ENCODE measurements around the gene CFAP20DC. TPM values are rescaled to one million over a fixed set of nuclear protein-coding genes. Genes with fewer than 3 reads are reported as not detected.
"Not testable (repeated sequence)": the region's sequence is repeated elsewhere in the genome, so short reads cannot be mapped to it uniquely, and the experiment has no call there.

Gene CFAP20DC
- total RNA-seq (2014; rRNA removed; shearing (Covaris generic); ENCODE audit: low replicate concordance), result 0.11 TPM in 1 of 2 replicates, not detected in the other

DNA sequence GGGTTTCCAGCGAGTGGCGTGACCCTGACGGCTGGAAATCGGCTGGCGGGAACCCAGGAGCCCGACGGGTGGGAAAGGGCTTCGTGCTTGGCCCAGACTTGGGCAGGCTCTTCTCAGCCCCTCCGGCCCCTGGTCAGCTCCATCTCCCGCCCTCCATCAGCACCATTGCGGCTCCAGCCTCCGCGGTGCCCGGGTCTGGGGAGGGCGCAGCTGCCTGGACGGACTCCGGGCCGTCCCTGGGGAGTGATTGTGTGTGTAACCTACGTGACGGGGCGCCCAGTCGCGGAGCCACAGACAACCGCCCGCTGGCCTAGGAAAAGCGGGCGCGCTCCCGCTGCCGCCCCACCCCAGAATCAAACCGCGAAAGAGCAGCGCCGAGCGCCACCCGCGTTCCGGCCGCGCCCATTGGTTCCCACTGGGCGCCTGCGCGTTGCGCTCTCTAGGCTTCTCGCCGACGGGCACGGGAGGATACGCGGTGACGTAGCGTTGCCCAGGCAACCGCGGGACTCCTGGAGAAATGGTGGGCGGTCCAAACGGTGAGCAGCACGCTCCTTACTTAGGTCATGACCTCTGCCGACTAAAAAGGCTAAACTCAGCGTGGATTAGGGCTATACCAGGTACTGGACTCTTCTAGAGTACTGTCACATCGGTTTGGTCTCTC is at the start of gene CFAP20DC:
TSS of gene CFAP20DC (minus strand) at position 355 of the 661 bp plus-strand sequence. CDS start 394 bp downstream, outside the sequence.
- peak within 1 kb of the TSS; percentile 68 for H3K4me2 ChIP-seq (ENCODE audit: low read depth, low read length, poor library complexity, severe bottlenecking)
- H2AFZ ChIP-seq (ENCODE audit: low read length), result peak within 1 kb of the TSS; percentile 71
- no peaks in the 10 kb centered on the region for H3K27me3 ChIP-seq (ENCODE audit: low read length)

DNA sequence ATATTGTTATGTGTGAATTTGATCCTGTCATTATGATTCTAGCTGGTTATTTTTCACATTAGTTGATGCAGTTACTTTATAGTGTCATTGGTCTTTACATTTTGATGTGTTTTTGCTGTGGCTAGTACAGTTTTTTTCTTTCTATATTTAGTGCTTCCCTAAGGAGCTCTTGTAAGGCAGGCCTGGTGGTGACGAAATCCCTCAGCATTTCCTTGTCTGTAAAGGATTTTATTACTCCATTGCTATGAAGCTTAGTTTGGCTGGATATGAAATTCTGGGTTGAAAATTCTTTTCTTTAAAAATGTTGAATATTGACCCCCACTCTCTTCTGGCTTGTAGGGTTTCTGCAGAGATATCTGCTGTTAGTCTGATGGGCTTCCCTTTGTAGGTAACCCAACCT is 48.7 kb upstream of the CFAP20DC start:
- H3K9me2 ChIP-seq (replicated peaks; ENCODE audit: insufficient read depth, low read length); H3K9ac ChIP-seq (ENCODE audit: low read length); H4K20me1 ChIP-seq (ENCODE audit: insufficient read depth, low read depth, low read length); H3K27me3 ChIP-seq (ENCODE audit: low read length); DNase-seq; H3K4me3 ChIP-seq (ENCODE audit: low read length); H3K27ac ChIP-seq (ENCODE audit: low read length); H3K36me3 ChIP-seq (ENCODE audit: insufficient read depth, low read length); H3K4me1 ChIP-seq (ENCODE audit: low read length); H3K9me3 ChIP-seq (ENCODE audit: low read length); H3K79me2 ChIP-seq (ENCODE audit: low read length); H3K4me2 ChIP-seq (ENCODE audit: low read depth, low read length, poor library complexity, severe bottlenecking); H2AFZ ChIP-seq (ENCODE audit: low read length): not testable (repeated sequence)

More for the DNA sequence above, at the start of gene CFAP20DC:
- Histone ChIP-seq H3K79me2 (ENCODE audit: low read length) (no peaks in the 10 kb centered on the region), H3K36me3 (ENCODE audit: insufficient read depth, low read length) (no peaks in the 10 kb centered on the region), H3K4me3 (ENCODE audit: low read length) (peak within 1 kb of the TSS; percentile 65), H3K9me3 (ENCODE audit: low read length) (no peaks in the 10 kb centered on the region), H3K4me1 (ENCODE audit: low read length) (peaks cover 10% of the 10 kb centered on the region), H3K9ac (ENCODE audit: low read length) (peak within 1 kb of the TSS; percentile 66), H4K20me1 (ENCODE audit: insufficient read depth, low read depth, low read length) (no peaks in the 10 kb centered on the region), H3K9me2 (replicated peaks; ENCODE audit: insufficient read depth, low read length) (no peaks in the 10 kb centered on the region), H3K27ac (ENCODE audit: low read length) (no peak within 1 kb of the TSS)
- peak; percentile 94 for DNase-seq

DNA sequence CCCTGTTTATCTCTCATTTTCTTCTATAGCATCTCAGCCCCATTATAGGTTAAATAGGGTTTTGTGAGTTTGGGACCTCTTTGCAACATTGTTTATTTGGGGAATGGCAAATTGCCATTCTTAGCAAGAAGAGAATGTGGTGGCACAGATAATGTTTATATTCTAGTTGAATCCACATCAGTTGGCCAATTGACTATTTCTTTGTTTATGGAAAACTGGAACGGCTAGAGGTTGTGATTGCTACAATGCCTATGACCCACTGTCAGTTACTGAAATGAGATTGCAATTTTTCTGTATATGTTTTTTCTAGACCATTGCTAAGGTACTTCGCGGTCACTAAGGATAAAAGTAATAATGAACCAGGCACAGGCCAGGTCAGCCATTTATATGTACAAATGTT is 44.6 kb upstream of the CFAP20DC start:
- H2AFZ ChIP-seq (ENCODE audit: low read length), result no peak overlapping the region
- no peaks in the 10 kb centered on the region for H3K4me1 ChIP-seq (ENCODE audit: low read length)
- H3K27ac ChIP-seq (ENCODE audit: low read length), result no peak overlapping the region
- DNase-seq, result no peak
- H3K4me3 ChIP-seq (ENCODE audit: low read length), result no peak overlapping the region
- no peak overlapping the region for H3K9ac ChIP-seq (ENCODE audit: low read length)
- no peaks in the 10 kb centered on the region for H3K36me3 ChIP-seq (ENCODE audit: insufficient read depth, low read length)
- no peaks in the 10 kb centered on the region for H3K79me2 ChIP-seq (ENCODE audit: low read length)
- H4K20me1 ChIP-seq (ENCODE audit: insufficient read depth, low read depth, low read length), result no peaks in the 10 kb centered on the region
- no peak overlapping the region for H3K4me2 ChIP-seq (ENCODE audit: low read depth, low read length, poor library complexity, severe bottlenecking)
- H3K9me3 ChIP-seq (ENCODE audit: low read length), result no peaks in the 10 kb centered on the region
- H3K27me3 ChIP-seq (ENCODE audit: low read length), result no peaks in the 10 kb centered on the region
- no peaks in the 10 kb centered on the region for H3K9me2 ChIP-seq (replicated peaks; ENCODE audit: insufficient read depth, low read length)

DNA sequence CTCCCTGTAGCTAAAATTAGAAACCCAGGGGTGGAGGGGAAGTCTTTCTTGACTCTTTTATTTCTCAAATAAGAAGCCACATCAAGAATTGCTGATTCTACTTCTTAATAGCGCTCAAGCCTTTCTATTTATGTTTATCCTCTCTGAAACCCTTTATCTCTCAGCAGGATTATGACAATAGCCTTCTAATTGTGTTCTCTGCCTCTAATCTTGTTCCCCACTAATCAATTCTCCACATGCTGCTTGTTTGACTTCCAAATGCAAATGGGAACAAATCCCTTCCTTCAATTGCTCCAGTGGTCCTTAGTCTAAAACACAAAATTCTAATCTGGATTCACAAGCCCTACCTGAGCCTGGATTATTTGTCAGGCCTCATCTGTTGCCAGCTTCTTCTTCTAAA is 43.7 kb upstream of the CFAP20DC start:
- no peaks in the 10 kb centered on the region for H3K4me1 ChIP-seq (ENCODE audit: low read length)
- DNase-seq, result no peak
- H3K4me2 ChIP-seq (ENCODE audit: low read depth, low read length, poor library complexity, severe bottlenecking), result no peak overlapping the region
- H3K79me2 ChIP-seq (ENCODE audit: low read length), result no peaks in the 10 kb centered on the region
- H3K9me2 ChIP-seq (replicated peaks; ENCODE audit: insufficient read depth, low read length), result no peaks in the 10 kb centered on the region
- no peak overlapping the region for H3K27ac ChIP-seq (ENCODE audit: low read length)
- no peaks in the 10 kb centered on the region for H3K36me3 ChIP-seq (ENCODE audit: insufficient read depth, low read length)
- no peak overlapping the region for H2AFZ ChIP-seq (ENCODE audit: low read length)
- no peaks in the 10 kb centered on the region for H4K20me1 ChIP-seq (ENCODE audit: insufficient read depth, low read depth, low read length)
- no peak overlapping the region for H3K9ac ChIP-seq (ENCODE audit: low read length)
- no peaks in the 10 kb centered on the region for H3K27me3 ChIP-seq (ENCODE audit: low read length)
- no peak overlapping the region for H3K4me3 ChIP-seq (ENCODE audit: low read length)
- H3K9me3 ChIP-seq (ENCODE audit: low read length), result no peaks in the 10 kb centered on the region

DNA sequence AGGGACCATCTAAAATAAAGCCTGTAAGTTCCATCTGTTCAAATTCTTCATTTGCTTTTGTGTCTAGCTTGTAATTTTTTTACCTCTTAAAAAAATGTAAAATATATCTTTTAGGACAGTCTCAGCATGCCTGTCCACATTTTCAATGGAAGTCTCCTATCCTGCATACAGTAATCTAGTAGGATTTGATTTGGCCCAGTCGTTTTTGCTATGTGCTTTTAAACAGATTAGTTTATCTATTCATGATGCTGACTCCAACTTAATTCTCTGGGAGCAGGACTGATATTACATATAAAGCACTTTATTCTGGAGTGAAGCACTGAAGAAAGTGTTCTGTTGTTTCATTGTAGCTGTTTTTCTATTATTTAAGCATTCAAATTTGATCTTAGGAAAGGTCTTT is 38.9 kb upstream of the CFAP20DC start:
- H3K4me3 ChIP-seq (ENCODE audit: low read length), result no peak overlapping the region
- no peaks in the 10 kb centered on the region for H4K20me1 ChIP-seq (ENCODE audit: insufficient read depth, low read depth, low read length)
- no peaks in the 10 kb centered on the region for H3K9me3 ChIP-seq (ENCODE audit: low read length)
- H3K9ac ChIP-seq (ENCODE audit: low read length), result no peak overlapping the region
- H3K4me1 ChIP-seq (ENCODE audit: low read length), result no peaks in the 10 kb centered on the region
- no peak overlapping the region for H3K4me2 ChIP-seq (ENCODE audit: low read depth, low read length, poor library complexity, severe bottlenecking)
- no peak overlapping the region for H3K27ac ChIP-seq (ENCODE audit: low read length)
- H3K79me2 ChIP-seq (ENCODE audit: low read length), result no peaks in the 10 kb centered on the region
- no peak overlapping the region for H2AFZ ChIP-seq (ENCODE audit: low read length)
- DNase-seq, result no peak
- no peaks in the 10 kb centered on the region for H3K27me3 ChIP-seq (ENCODE audit: low read length)
- no peaks in the 10 kb centered on the region for H3K9me2 ChIP-seq (replicated peaks; ENCODE audit: insufficient read depth, low read length)
- H3K36me3 ChIP-seq (ENCODE audit: insufficient read depth, low read length), result no peaks in the 10 kb centered on the region

DNA sequence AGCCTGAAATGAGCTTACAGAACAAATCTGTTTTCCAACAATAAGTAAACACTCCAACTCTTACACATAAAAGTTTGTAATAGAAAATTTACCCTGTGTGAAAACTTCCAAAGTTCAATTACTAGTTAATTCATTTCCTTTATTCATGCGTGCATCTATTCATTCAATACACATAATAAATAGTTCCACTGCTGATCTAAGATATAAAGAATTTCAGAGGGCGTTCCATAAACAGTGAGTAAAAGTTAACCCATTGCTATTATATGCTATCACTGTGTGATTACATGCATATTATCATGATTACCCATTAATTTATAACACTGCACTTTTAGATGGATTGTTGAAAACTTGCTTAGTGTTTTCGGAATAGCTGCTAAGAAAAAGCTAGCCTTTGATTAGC is 36.2 kb upstream of the CFAP20DC start:
- Histone ChIP-seq H3K9me2 (replicated peaks; ENCODE audit: insufficient read depth, low read length) (no peaks in the 10 kb centered on the region), H3K79me2 (ENCODE audit: low read length) (no peaks in the 10 kb centered on the region), H3K4me2 (ENCODE audit: low read depth, low read length, poor library complexity, severe bottlenecking) (no peak overlapping the region), H3K4me1 (ENCODE audit: low read length) (no peaks in the 10 kb centered on the region), H3K27ac (ENCODE audit: low read length) (no peak overlapping the region), H3K36me3 (ENCODE audit: insufficient read depth, low read length) (no peaks in the 10 kb centered on the region), H3K9me3 (ENCODE audit: low read length) (no peaks in the 10 kb centered on the region), H3K4me3 (ENCODE audit: low read length) (no peak overlapping the region), H4K20me1 (ENCODE audit: insufficient read depth, low read depth, low read length) (no peaks in the 10 kb centered on the region), H2AFZ (ENCODE audit: low read length) (no peak overlapping the region), H3K27me3 (ENCODE audit: low read length) (no peaks in the 10 kb centered on the region), H3K9ac (ENCODE audit: low read length) (no peak overlapping the region)
- no peak for DNase-seq

DNA sequence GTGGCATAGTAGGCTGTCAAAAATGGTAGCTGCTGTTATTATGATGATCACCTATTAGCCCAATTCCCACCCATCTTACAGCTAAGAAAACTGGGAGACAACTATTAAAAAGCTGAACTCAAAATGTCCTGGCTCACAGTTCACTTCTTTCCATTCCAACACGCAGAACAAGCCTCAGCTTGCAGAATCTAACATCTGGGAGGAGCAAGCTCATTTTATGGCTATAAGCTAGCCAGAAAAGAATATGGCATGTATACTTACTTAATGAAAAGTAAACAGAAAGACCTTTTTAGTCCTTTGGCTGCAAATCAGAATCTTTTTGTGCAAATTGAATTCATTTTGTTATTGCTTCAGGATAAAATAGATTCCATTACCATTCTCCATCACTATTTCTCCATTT is 34.8 kb upstream of the CFAP20DC start:
- no peaks in the 10 kb centered on the region for H4K20me1 ChIP-seq (ENCODE audit: insufficient read depth, low read depth, low read length)
- no peaks in the 10 kb centered on the region for H3K9me3 ChIP-seq (ENCODE audit: low read length)
- H2AFZ ChIP-seq (ENCODE audit: low read length), result no peak overlapping the region
- no peaks in the 10 kb centered on the region for H3K9me2 ChIP-seq (replicated peaks; ENCODE audit: insufficient read depth, low read length)
- DNase-seq, result no peak
- H3K9ac ChIP-seq (ENCODE audit: low read length), result no peak overlapping the region
- no peaks in the 10 kb centered on the region for H3K79me2 ChIP-seq (ENCODE audit: low read length)
- no peak overlapping the region for H3K4me2 ChIP-seq (ENCODE audit: low read depth, low read length, poor library complexity, severe bottlenecking)
- no peaks in the 10 kb centered on the region for H3K27me3 ChIP-seq (ENCODE audit: low read length)
- H3K27ac ChIP-seq (ENCODE audit: low read length), result no peak overlapping the region
- no peaks in the 10 kb centered on the region for H3K4me1 ChIP-seq (ENCODE audit: low read length)
- H3K4me3 ChIP-seq (ENCODE audit: low read length), result no peak overlapping the region
- no peaks in the 10 kb centered on the region for H3K36me3 ChIP-seq (ENCODE audit: insufficient read depth, low read length)

DNA sequence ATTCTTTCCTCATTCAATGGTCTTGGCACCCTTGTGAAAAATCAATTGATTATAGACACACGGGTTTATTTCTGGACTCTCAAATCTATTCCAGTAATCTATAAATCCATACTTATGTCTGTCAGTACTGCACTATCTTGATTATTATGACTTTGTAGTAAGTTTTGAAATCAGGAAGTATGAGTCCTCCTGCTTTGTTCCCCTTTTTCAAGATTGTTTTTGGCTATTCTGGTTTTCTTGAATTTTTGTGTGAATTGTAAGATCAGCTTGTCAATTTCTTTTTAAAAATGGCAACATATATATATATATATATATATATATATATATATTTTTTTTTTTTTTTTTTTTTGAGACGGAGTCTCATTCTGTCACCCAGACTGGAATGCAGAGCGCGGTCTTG is 32.3 kb upstream of the CFAP20DC start:
- Histone ChIP-seq H3K79me2 (ENCODE audit: low read length) (no peaks in the 10 kb centered on the region), H3K4me1 (ENCODE audit: low read length) (no peaks in the 10 kb centered on the region)

More for the DNA sequence above, 32.3 kb upstream of the CFAP20DC start:
- H3K9me2 ChIP-seq (replicated peaks; ENCODE audit: insufficient read depth, low read length), result no peaks in the 10 kb centered on the region
- H3K36me3 ChIP-seq (ENCODE audit: insufficient read depth, low read length), result no peaks in the 10 kb centered on the region
- H3K27ac ChIP-seq (ENCODE audit: low read length), result no peak overlapping the region
- H4K20me1 ChIP-seq (ENCODE audit: insufficient read depth, low read depth, low read length), result no peaks in the 10 kb centered on the region
- DNase-seq, result no peak
- no peaks in the 10 kb centered on the region for H3K9me3 ChIP-seq (ENCODE audit: low read length)
- no peak overlapping the region for H3K4me2 ChIP-seq (ENCODE audit: low read depth, low read length, poor library complexity, severe bottlenecking)
- H3K4me3 ChIP-seq (ENCODE audit: low read length), result no peak overlapping the region
- no peak overlapping the region for H2AFZ ChIP-seq (ENCODE audit: low read length)
- no peaks in the 10 kb centered on the region for H3K27me3 ChIP-seq (ENCODE audit: low read length)
- H3K9ac ChIP-seq (ENCODE audit: low read length), result no peak overlapping the region
